Measurements from ENCODE around the gene USP7. TPM values are rescaled to one million over a fixed set of nuclear protein-coding genes. Genes with fewer than 3 reads are reported as not detected.

Gene USP7
- total RNA-seq, 1 donor from 2014 or later = 27.9 TPM

- no peak for DNase-seq (ENCODE audit: low spot score)
These were observed 11.4 kb downstream of the USP7 start for GRCh38 chr16:8952281-8952751.

- DNase-seq (ENCODE audit: low spot score) = no peak
These were observed 12.0 kb downstream of the USP7 start for GRCh38 chr16:8951447-8952280.

GRCh38 chr16:8950580-8951077, 13.1 kb downstream of the USP7 start:
- no peak for DNase-seq (ENCODE audit: low spot score)

- no peak for DNase-seq (ENCODE audit: low spot score)
These were observed 13.9 kb downstream of the USP7 start for GRCh38 chr16:8949536-8950418.

- no peak for DNase-seq (ENCODE audit: low spot score)
These were observed 14.9 kb downstream of the USP7 start for GRCh38 chr16:8948831-8949230.

- no peak for DNase-seq (ENCODE audit: low spot score)
These were observed 15.6 kb downstream of the USP7 start for GRCh38 chr16:8948069-8948593.

GRCh38 chr16:8946544-8946943, 17.2 kb downstream of the USP7 start:
- DNase-seq (ENCODE audit: low spot score) = no peak

- DNase-seq (ENCODE audit: low spot score) = no peak
These were observed 17.9 kb downstream of the USP7 start for GRCh38 chr16:8945626-8946296.

- no peak for DNase-seq (ENCODE audit: low spot score)
These were observed 19.5 kb downstream of the USP7 start for GRCh38 chr16:8943966-8944759.

- no peak for DNase-seq (ENCODE audit: low spot score)
These were observed 20.5 kb downstream of the USP7 start for GRCh38 chr16:8943001-8943763.

- DNase-seq (ENCODE audit: low spot score) = no peak
These were observed 21.9 kb downstream of the USP7 start for GRCh38 chr16:8941718-8942344.

- DNase-seq (ENCODE audit: low spot score) = no peak
These were observed 25.9 kb downstream of the USP7 start for GRCh38 chr16:8937803-8938202.

- DNase-seq (ENCODE audit: low spot score) = peak; percentile 18
These were observed 27.3 kb downstream of the USP7 start for GRCh38 chr16:8936421-8936820.

- DNase-seq (ENCODE audit: low spot score) = no peak
These were observed 27.7 kb downstream of the USP7 start for GRCh38 chr16:8935989-8936388.

GRCh38 chr16:8934601-8935000, 29.1 kb downstream of the USP7 start:
- no peak for DNase-seq (ENCODE audit: low spot score)

- peak; percentile 59 for DNase-seq (ENCODE audit: low spot score)
These were observed 31.8 kb downstream of the USP7 start for GRCh38 chr16:8931859-8932258.

GRCh38 chr16:8929086-8929748, 34.5 kb downstream of the USP7 start:
- no peak for DNase-seq (ENCODE audit: low spot score)

GRCh38 chr16:8928467-8928957, 35.2 kb downstream of the USP7 start:
- peak; percentile 40 for DNase-seq (ENCODE audit: low spot score)

GRCh38 chr16:8926827-8927226, 36.9 kb downstream of the USP7 start:
- DNase-seq (ENCODE audit: low spot score) = no peak
